ENCODE data around the gene FOXRED2.

DNA sequence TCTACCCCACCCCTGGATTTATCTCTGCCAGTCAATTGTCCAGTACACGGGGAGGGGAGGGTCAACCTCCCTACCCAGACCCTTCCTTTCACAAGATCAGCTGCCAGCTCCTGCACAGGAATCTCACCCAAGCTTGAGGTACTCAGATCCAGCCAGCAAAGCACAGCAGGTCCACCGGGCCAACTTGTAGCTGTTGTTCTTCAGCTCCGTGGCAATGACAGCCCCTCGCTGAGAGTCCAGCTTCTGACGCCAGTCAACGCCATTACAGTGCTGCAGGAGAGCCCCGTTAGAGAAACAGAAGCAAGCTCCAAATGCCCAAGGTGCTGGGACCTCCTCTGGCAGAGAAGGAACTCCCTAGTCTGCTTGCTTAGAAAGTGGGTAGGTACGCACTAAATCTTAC, 5.5 kb upstream of the FOXRED2 start:
- TF ChIP-seq, protein P1, sequence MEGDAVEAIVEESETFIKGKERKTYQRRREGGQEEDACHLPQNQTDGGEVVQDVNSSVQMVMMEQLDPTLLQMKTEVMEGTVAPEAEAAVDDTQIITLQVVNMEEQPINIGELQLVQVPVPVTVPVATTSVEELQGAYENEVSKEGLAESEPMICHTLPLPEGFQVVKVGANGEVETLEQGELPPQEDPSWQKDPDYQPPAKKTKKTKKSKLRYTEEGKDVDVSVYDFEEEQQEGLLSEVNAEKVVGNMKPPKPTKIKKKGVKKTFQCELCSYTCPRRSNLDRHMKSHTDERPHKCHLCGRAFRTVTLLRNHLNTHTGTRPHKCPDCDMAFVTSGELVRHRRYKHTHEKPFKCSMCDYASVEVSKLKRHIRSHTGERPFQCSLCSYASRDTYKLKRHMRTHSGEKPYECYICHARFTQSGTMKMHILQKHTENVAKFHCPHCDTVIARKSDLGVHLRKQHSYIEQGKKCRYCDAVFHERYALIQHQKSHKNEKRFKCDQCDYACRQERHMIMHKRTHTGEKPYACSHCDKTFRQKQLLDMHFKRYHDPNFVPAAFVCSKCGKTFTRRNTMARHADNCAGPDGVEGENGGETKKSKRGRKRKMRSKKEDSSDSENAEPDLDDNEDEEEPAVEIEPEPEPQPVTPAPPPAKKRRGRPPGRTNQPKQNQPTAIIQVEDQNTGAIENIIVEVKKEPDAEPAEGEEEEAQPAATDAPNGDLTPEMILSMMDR (IDR thresholded peaks at IDR 0.05; ENCODE audit: poor library complexity, severe bottlenecking): no peak
- TF ChIP-seq EZH2 (IDR thresholded peaks at IDR 0.05; ENCODE audit: borderline replicate concordance, insufficient read depth, low read length, poor library complexity, severe bottlenecking) (no peak), MXI1 (conservative IDR thresholded peaks at IDR 0.05; ENCODE audit: poor library complexity, severe bottlenecking) (no peak), REST (IDR thresholded peaks at IDR 0.05; ENCODE audit: borderline replicate concordance) (no peak), TAF1 (IDR thresholded peaks at IDR 0.05; ENCODE audit: low read depth) (no peak), POLR2AphosphoS5 (IDR thresholded peaks at IDR 0.05) (no peak), RAD21 (conservative IDR thresholded peaks at IDR 0.05) (no peak)

Data from neural cell (in vitro differentiated cells).